Peyer's patch (tissue), 4 donors: ENCODE results near the gene TNS4.

Experiments
- CTCF ChIP-seq, 6 experiments: fragments of 450-650 bp in 4 of 6; fragments of 200-600 bp in 2 of 6; sonication (generic) in 1 of 6; IDR thresholded peaks; one replicate each; pipeline ENCODE4 v1.5.1; 2017 to 2019; ENCODE audit warnings: antibody characterized with exemption in 6 of 6, mild to moderate bottlenecking in 3 of 6, moderate library complexity in 1 of 6
- POLR2A ChIP-seq, 2 donors: fragments of 450-650 bp; IDR thresholded peaks; one replicate each; pipeline ENCODE4 v1.5.1; 2017; ENCODE audit warnings: antibody characterized with exemption in 2 of 2, mild to moderate bottlenecking in 2 of 2, moderate library complexity in 2 of 2

GRCh38 chr17:40473573-40474365 is 27.7 kb downstream of the TNS4 start:
- TF ChIP-seq CTCF (IDR thresholded peaks at IDR 0.05): no peak
- no peak for TF ChIP-seq POLR2A (IDR thresholded peaks at IDR 0.05)
